Spinal cord (tissue), 10 donors: ENCODE measurements around the gene ESR1. TPM values are rescaled to one million over a fixed set of nuclear protein-coding genes. Genes with fewer than 3 reads are reported as not detected.
"Not testable (repeated sequence)": the region's sequence is repeated elsewhere in the genome, so short reads cannot be mapped to it uniquely, and the experiment has no call there.

Experiments used
- DNase-seq, 6 donors: peaks; one replicate each; pipeline versions ENCODE4 v3.0.0 to v3.0.0-alpha.2; 2013 to 2015; ENCODE audit warnings: low spot score in 6 of 6, low read depth in 4 of 6
- H3K27ac ChIP-seq: one replicate; pipeline ENCODE4 v1.5.1; 2013; ENCODE audit warnings: low read depth, low read length, control low read depth
- H3K27me3 ChIP-seq: one replicate; pipeline ENCODE4 v1.6.1; 2013; ENCODE audit warnings: low read length; ENCODE audit not compliant: control insufficient read depth, insufficient read depth
- H3K36me3 ChIP-seq: one replicate; pipeline ENCODE4 v1.6.1; 2013; ENCODE audit warnings: low read length; ENCODE audit not compliant: control insufficient read depth, insufficient read depth
- H3K4me1 ChIP-seq: one replicate; pipeline ENCODE4 v1.6.1; 2013; ENCODE audit warnings: low read length; ENCODE audit not compliant: control insufficient read depth, insufficient read depth
- H3K4me3 ChIP-seq: one replicate; pipeline ENCODE4 v1.5.1; 2013; ENCODE audit warnings: low read depth, low read length, control low read depth
- H3K9me3 ChIP-seq: one replicate; pipeline ENCODE4 v1.6.1; 2013; ENCODE audit warnings: low read length; ENCODE audit not compliant: control insufficient read depth, insufficient read depth
- WGBS: methylation state at CpG from one replicate; pipeline ENCODE4 v1.1.5; 2013; ENCODE audit warnings: missing lambda C conversion rate; ENCODE audit not compliant: insufficient coverage; 5-methylcytosine and 5-hydroxymethylcytosine counted together
- polyA plus RNA-seq, 2 donors: library from polyadenylated mRNA; unstranded; fragments of 120-200 nt; gene quantifications; one replicate each; pipeline ENCODE4 v1.2.1, GENCODE V29; 2013; ENCODE audit not compliant: insufficient read length in 2 of 2
- total RNA-seq, 2 donors: library from RNA; depleted of rRNA in 1 of 2; stranded (reverse); fragments of 120-200 nt in 1 of 2; fragments of >200 nt in 1 of 2; gene quantifications; one replicate each; pipeline versions ENCODE4 v1.2.3 to v1.2.4, GENCODE V29; 2013 to 2014
- donor health status: healthy.

ESR1 gene
- total and polyA plus RNA-seq, 4 donors, result 0.20 to 1.6 (median 0.64) TPM

DNA sequence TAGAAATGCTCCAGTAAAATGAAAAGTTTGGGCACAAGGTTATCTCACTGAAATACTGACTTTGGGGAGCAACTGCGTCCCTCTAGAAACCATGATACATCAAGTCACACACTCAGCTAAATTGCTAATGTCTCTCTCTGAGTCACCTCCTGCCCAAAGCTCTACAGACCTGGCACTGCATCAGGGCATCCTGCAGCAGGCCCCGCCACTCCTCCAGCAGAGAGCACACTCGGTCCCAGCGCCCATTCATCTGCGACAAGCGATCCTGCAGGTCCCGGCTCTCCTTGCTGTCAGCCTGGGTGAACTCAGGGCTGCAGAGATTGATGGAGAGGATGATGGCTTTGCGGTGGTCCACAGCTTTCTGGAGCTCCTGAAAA is 329.0 kb downstream of the ESR1 start:
- Histone ChIP-seq H3K27ac (no peak overlapping the region), H3K27me3 (no peaks in the 10 kb centered on the region), H3K9me3 (no peaks in the 10 kb centered on the region), H3K4me1 (no peaks in the 10 kb centered on the region), H3K4me3 (no peak overlapping the region), H3K36me3 (peaks cover 39% of the 10 kb centered on the region)
- 80% methylated on average over 7 of the region's 8 CpGs for WGBS
- DNase-seq, result no peak

DNA sequence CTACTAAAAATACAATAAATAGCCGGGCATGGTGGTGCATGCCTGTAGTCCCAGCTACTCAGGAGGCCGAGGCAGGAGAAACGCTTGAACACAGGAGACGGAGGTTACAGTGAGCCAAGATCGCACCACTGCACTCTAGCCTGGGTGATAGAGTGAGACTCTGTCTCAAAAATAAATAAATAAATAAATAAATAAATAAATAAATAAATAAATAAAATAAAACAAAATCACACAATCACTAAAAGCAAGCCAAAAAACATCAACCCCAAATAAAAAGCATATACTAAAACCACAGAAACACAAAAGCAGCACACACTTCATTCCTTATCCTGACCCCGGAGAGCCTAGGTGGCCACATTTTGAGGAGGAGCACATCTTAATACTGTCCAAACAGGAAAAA is 330.9 kb downstream of the ESR1 start:
- not testable (repeated sequence) for DNase-seq, H3K4me1 ChIP-seq, H3K4me3 ChIP-seq, H3K9me3 ChIP-seq, H3K27me3 ChIP-seq, H3K27ac ChIP-seq
- peaks cover 38% of the 10 kb centered on the region for H3K36me3 ChIP-seq
- WGBS, result no CpG with 5 or more reads among the region's 6 CpGs

DNA sequence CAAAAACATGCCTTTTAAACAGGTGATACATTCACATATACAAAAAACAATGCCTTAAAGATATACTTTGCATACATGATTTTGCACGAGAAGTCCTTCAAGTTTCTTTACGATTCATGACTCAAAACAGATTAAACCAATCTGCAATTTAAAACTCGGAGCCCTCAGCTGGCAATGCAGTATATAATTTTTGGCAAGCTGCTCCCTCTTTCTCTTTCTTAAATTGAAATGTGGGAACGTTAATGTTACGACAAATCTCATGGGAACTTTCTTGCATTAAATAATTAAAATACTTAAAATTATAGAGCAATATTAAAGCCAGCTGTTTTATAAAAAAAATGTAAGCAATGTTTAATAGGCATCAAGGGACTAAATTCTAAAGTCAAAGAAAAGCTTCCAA is 334.6 kb downstream of the ESR1 start:
- DNase-seq, result peak in 2 of 6 donors; percentile 21 to 57
- peaks cover 42% of the 10 kb centered on the region for H3K36me3 ChIP-seq

DNA sequence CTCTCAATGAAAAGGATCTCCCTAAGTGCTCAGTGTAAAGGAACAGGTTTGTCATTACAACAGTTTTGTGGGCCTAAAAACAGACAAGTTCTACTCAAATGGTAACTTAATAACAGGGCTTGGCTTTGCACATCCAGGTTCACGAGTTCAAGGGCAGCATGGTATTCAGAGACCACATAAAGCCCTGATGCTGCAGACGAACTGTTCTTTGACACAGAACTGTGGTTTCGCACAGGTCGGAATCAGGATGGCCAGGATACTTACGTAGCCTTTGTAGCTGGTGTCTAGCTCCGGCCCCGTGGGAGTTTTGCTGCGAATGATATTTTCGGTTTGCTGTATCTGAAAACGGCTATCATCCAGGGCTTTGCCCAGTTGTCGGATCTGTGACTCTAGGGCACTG is 335.9 kb downstream of the ESR1 start:
- Histone ChIP-seq H3K4me1 (no peaks in the 10 kb centered on the region), H3K27me3 (no peaks in the 10 kb centered on the region), H3K27ac (no peak overlapping the region), H3K4me3 (no peak overlapping the region), H3K36me3 (peaks cover 51% of the 10 kb centered on the region), H3K9me3 (no peaks in the 10 kb centered on the region)
- WGBS, result 92% methylated on average over 10 of the region's 11 CpGs
- DNase-seq, result no peak

More for the DNA sequence above, 334.6 kb downstream of the ESR1 start:
- 100% methylated on average over 1 of the region's 5 CpGs for WGBS
- H3K4me3 ChIP-seq, result no peak overlapping the region
- H3K4me1 ChIP-seq, result no peaks in the 10 kb centered on the region
- no peaks in the 10 kb centered on the region for H3K9me3 ChIP-seq
- no peaks in the 10 kb centered on the region for H3K27me3 ChIP-seq
- H3K27ac ChIP-seq, result no peak overlapping the region

DNA sequence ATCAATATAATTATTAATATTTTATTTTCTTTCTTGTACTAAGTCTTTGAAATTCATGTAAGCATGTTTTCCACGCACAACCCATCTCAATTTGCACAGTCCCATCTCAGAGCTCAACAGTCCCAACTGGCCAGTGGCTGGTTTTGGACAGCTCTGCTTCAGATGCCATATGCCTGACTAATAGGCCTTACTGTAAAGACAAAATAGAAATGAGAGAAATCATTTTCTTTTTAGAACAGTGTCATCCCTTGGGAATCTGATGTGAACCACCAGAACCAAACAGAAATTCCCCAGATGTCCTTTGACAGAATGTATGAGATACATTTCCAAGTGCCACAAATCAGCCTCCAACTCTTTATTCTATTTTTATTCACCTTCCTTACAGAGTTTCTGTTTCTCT is 338.9 kb downstream of the ESR1 start:
- Histone ChIP-seq H3K27ac (no peak overlapping the region), H3K36me3 (peaks cover 36% of the 10 kb centered on the region)

DNA sequence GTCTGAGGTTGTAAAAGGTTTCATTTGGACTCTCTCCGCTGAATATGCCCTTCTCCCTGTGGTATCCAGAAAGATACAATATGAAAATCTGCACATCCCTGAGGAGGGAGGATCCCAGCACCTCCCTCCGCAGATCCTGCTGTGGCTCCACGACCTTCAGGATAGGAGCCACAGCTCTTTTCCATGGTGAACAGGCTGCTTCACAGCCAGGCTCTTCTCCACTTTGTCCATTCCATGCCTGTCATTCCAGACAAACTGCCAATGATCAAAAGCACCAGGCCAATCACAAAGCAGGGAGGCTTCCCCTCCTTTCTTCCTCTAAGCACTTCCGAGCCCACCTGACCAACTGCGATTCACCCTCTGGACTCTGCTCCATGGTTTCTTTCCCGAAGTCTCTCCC is 339.8 kb downstream of the ESR1 start:
- Histone ChIP-seq H3K4me1 (no peaks in the 10 kb centered on the region), H3K4me3 (no peak overlapping the region), H3K36me3 (peaks cover 34% of the 10 kb centered on the region), H3K27me3 (no peaks in the 10 kb centered on the region), H3K9me3 (no peaks in the 10 kb centered on the region), H3K27ac (no peak overlapping the region)
- WGBS, result 94% methylated on average over 6 of the region's 6 CpGs
- no peak for DNase-seq

More for the DNA sequence above, 338.9 kb downstream of the ESR1 start:
- Histone ChIP-seq H3K4me1 (no peaks in the 10 kb centered on the region), H3K4me3 (no peak overlapping the region), H3K27me3 (no peaks in the 10 kb centered on the region), H3K9me3 (no peaks in the 10 kb centered on the region)
- WGBS, result no CpG with 5 or more reads among the region's 1 CpG
- DNase-seq, result no peak

DNA sequence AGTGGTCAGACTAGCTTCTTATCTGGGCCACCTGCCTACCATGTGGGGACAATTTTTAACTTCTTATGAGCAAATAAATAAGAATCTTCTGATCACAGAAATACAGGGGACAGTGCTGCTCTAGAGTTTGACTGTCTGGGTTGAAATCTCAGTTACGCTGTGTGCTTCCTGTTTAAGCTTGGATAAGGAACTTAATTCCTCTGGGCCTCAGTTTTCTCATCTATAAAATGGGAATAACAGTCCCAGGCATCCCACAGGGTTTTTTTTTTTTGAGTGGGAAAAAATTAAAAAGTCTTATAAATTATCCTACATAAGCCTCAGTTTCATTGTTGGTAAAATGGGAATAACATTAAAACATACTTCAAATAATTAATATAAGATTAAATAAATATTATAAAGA is 340.9 kb downstream of the ESR1 start:
- H3K4me1 ChIP-seq, result no peaks in the 10 kb centered on the region
- H3K27ac ChIP-seq, result no peak overlapping the region
- peaks cover 32% of the 10 kb centered on the region for H3K36me3 ChIP-seq
- no peak for DNase-seq
- no peaks in the 10 kb centered on the region for H3K9me3 ChIP-seq
- WGBS, result no CpG with 5 or more reads among the region's 1 CpG
- no peaks in the 10 kb centered on the region for H3K27me3 ChIP-seq
- no peak overlapping the region for H3K4me3 ChIP-seq

DNA sequence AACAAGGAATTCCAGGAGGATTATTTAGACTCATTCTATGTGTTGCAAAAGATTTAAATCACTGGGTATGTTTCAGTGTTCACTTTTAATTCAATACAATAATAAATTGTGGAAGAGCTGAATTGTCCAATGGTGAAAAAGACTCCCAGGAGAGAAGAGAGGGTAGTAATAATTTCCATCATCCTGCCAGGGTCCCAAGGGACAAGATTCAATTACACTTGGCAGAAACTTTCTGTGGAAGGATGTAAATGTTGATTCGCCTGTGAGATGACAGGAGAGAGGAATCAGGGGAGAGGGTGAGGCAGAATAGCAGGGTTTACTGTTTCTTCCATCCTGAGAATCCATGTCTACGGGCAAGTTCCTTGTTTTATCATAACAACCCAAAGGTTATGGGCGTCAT is 342.7 kb downstream of the ESR1 start:
- peak in 1 of 6 donors; percentile 35 for DNase-seq
- no CpG with 5 or more reads among the region's 3 CpGs for WGBS

DNA sequence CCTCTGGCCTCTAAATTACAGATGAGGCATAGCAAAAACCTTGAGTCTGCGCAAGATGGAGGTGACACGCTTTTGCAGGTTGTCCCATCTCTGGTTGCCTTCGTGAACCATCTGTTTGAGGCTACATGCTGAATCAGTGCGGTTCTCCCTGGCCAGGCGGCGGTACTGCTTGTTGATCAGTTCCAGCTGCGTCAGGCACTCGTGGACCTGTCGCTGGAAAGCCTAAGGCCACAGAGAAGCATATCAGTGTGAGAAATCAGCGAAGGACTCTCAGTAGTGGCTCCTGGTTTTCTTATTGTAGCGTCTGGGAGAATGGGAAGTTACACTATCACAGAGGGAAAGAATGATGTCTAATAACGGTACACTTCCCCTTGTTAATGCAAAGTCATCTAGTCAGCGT is 344.4 kb downstream of the ESR1 start:
- Histone ChIP-seq H3K36me3 (peaks cover 21% of the 10 kb centered on the region), H3K27me3 (no peaks in the 10 kb centered on the region), H3K9me3 (no peaks in the 10 kb centered on the region), H3K4me1 (no peaks in the 10 kb centered on the region), H3K27ac (no peak overlapping the region), H3K4me3 (no peak overlapping the region)
- no peak for DNase-seq
- WGBS, result 93% methylated on average over 9 of the region's 13 CpGs

More for the DNA sequence above, 342.7 kb downstream of the ESR1 start:
- no peaks in the 10 kb centered on the region for H3K27me3 ChIP-seq
- peaks cover 30% of the 10 kb centered on the region for H3K36me3 ChIP-seq
- H3K9me3 ChIP-seq, result no peaks in the 10 kb centered on the region
- no peak overlapping the region for H3K4me3 ChIP-seq
- no peak overlapping the region for H3K27ac ChIP-seq
- no peaks in the 10 kb centered on the region for H3K4me1 ChIP-seq

DNA sequence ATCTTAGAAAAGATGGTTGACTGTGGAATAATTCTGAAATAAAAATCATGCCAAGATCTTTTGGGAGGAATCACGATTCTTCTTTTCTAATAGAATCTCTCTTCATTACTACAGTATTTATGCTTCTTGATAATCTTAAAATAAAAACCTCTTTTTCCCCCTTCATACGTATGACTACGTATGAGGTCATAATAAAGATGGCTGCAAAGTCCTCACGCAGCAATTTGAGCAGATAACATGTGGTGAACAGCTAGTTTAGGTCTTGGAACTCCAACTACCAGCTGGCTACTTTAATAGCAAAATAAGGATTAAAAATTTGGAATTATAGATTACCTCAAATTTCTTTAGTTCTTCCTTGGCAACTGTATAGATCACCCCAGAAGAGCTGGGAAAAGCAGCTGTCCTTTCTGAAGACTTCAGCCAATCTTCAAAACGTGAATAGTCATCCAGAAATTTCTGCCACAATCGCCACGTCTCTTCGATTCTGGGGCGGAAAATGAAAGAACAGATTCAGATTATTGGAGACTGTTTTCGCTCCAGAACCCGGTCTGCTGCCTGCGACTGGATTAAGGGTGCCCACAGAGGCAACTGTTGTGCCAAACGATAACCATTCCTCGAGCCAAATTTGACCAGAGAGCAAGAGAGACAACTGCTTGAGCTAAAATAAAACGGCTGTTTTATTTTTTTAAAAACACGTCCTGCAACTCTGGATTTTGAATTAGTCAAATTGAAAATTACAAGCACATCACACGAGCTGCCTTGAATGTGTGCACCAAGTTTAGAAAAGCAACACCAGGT is 347.3 kb downstream of the ESR1 start:
- H3K36me3 ChIP-seq, result peaks cover 8% of the 10 kb centered on the region
- H3K9me3 ChIP-seq, result no peaks in the 10 kb centered on the region
- H3K4me1 ChIP-seq, result no peaks in the 10 kb centered on the region
- H3K27me3 ChIP-seq, result no peaks in the 10 kb centered on the region
- no peak overlapping the region for H3K27ac ChIP-seq
- 93% methylated on average over 13 of the region's 17 CpGs for WGBS
- H3K4me3 ChIP-seq, result no peak overlapping the region
- DNase-seq, result no peak
